WTC11 (cell line): Measurements from ENCODE around the gene CFAP300. TPM values are rescaled to one million over a fixed set of nuclear protein-coding genes. Genes with fewer than 3 reads are reported as not detected.

Experiments used
- ATAC-seq: fragments of 200-7000 bp; cut with Tn5 transposase; 2 replicates; pipeline ENCODE4 v1.10.0; 2021; ENCODE audit warnings: mild to moderate bottlenecking, moderate library complexity
- CTCF ChIA-PET: fragments of 300-600 bp; sonication (Branson Sonifier 250); formaldehyde crosslinking; loops from one replicate; lab custom pipeline; 2021; ENCODE audit warnings: antibody characterized with exemption; lab: Charles Lee
- POLR2A ChIA-PET: fragments of 350-600 bp; sonication (Branson Sonifier 250); formaldehyde crosslinking; loops from one replicate; lab custom pipeline; 2021; ENCODE audit warnings: antibody characterized with exemption; lab: Charles Lee
- DNase-seq: peaks from one replicate; pipeline ENCODE4 v3.0.0; 2021; ENCODE audit warnings: low spot score
- H3K27ac Mint-ChIP-seq: 2 replicates; pipeline ENCODE4 v1.8.0; 2021; ENCODE audit warnings: mixed read lengths
- H3K27me3 Mint-ChIP-seq: 2 replicates; pipeline ENCODE4 v1.8.0; 2021; ENCODE audit warnings: low read depth, mild to moderate bottlenecking, moderate library complexity, mixed read lengths
- H3K36me3 Mint-ChIP-seq: 2 replicates; pipeline ENCODE4 v1.8.0; 2021; ENCODE audit warnings: mixed read lengths
- H3K4me1 Mint-ChIP-seq: 2 replicates; pipeline ENCODE4 v1.8.0; 2022; ENCODE audit warnings: mixed read lengths
- H3K4me3 Mint-ChIP-seq: 2 replicates; pipeline ENCODE4 v1.8.0; 2021; ENCODE audit warnings: mild to moderate bottlenecking, moderate library complexity, mixed read lengths
- H3K9me3 Mint-ChIP-seq: 2 replicates; pipeline ENCODE4 v1.8.0; 2021; ENCODE audit warnings: mixed read lengths
- ARID4B ChIP-seq: sonication (generic); formaldehyde crosslinking; IDR thresholded peaks from 2 replicates; pipeline ENCODE4 v1.8.0; 2023; ENCODE audit warnings: missing genetic modification reagents, mild to moderate bottlenecking, borderline replicate concordance
- ATF1 ChIP-seq: sonication (generic); formaldehyde crosslinking; IDR thresholded peaks from 2 replicates; pipeline ENCODE4 v1.8.1; 2023; ENCODE audit warnings: mild to moderate bottlenecking, moderate library complexity, missing genetic modification reagents
- ATF6 ChIP-seq: sonication (generic); formaldehyde crosslinking; IDR thresholded peaks from 2 replicates; pipeline ENCODE4 v1.8.1; 2023; ENCODE audit warnings: mild to moderate bottlenecking, missing genetic modification reagents
- CREB1 ChIP-seq: sonication (generic); formaldehyde crosslinking; IDR thresholded peaks from 2 replicates; pipeline ENCODE4 v1.8.0; 2023; ENCODE audit warnings: mild to moderate bottlenecking, missing genetic modification reagents
- RELA ChIP-seq: sonication (generic); formaldehyde crosslinking; IDR thresholded peaks from 2 replicates; pipeline ENCODE4 v1.8.1; 2022; ENCODE audit warnings: missing genetic modification reagents, mild to moderate bottlenecking, borderline replicate concordance
- TEAD4 ChIP-seq: sonication (generic); formaldehyde crosslinking; IDR thresholded peaks from 2 replicates; pipeline ENCODE4 v1.8.0; 2022; ENCODE audit warnings: mild to moderate bottlenecking, missing genetic modification reagents
- USF1 ChIP-seq: sonication (generic); formaldehyde crosslinking; IDR thresholded peaks from 2 replicates; pipeline ENCODE4 v1.8.0; 2022; ENCODE audit warnings: mild to moderate bottlenecking, missing genetic modification reagents
- ZNF232 ChIP-seq: sonication (generic); formaldehyde crosslinking; IDR thresholded peaks from 2 replicates; pipeline ENCODE4 v1.8.0; 2022; ENCODE audit warnings: mild to moderate bottlenecking, missing genetic modification reagents
- ZNF281 ChIP-seq: sonication (generic); formaldehyde crosslinking; IDR thresholded peaks from 2 replicates; pipeline ENCODE4 v1.8.0; 2023; ENCODE audit warnings: mild to moderate bottlenecking, missing genetic modification reagents
- ZNF423 ChIP-seq: fragments of 250-450 bp; sonication (Bioruptor Pico); IDR thresholded peaks from 2 replicates; pipeline ENCODE4 v2.1.2; 2022; ENCODE audit warnings: mild to moderate bottlenecking, moderate library complexity
- ZSCAN18 ChIP-seq: fragments of 250-450 bp; sonication (Bioruptor Pico); IDR thresholded peaks from 2 replicates; pipeline ENCODE4 v2.1.2; 2022; ENCODE audit warnings: mild to moderate bottlenecking, moderate library complexity
- total RNA-seq: library from RNA; stranded (reverse); gene quantifications from 3 replicates; pipeline ENCODE4 v1.2.3, GENCODE V29; 2021

The CFAP300 gene
- total RNA-seq, 1 experiment from 2014 or later = 1.1 TPM

GRCh38 chr11:102064316-102064715 lies 17.1 kb downstream of the CFAP300 start (continued):
- no peak for TF ChIP-seq ZNF281
- TF ChIP-seq ZNF232 (CRISPR knock-in tag) = no peak
- TF ChIP-seq USF1 (CRISPR knock-in tag) = no peak

GRCh38 chr11:102070766-102071165 lies 23.5 kb downstream of the CFAP300 start:
- no peak for TF ChIP-seq TEAD4 (CRISPR knock-in tag)
- no peak for TF ChIP-seq ATF6 (CRISPR knock-in tag)
- no peak for TF ChIP-seq RELA (CRISPR knock-in tag)
- no peak for TF ChIP-seq ATF1 (CRISPR knock-in tag)
- no peak for TF ChIP-seq CREB1
- TF ChIP-seq ZNF232 (CRISPR knock-in tag) = no peak
- no peak for TF ChIP-seq ZSCAN18 (CRISPR knock-in tag)
- no peak for TF ChIP-seq ARID4B (CRISPR knock-in tag)
- TF ChIP-seq ZNF423 (CRISPR knock-in tag) = no peak
- TF ChIP-seq, all 79 proteins: peak for 0
- no peaks in the 10 kb centered on the region for H3K4me1 Mint-ChIP-seq
- ChIA-PET POLR2A (no interaction called here), CTCF (no interaction called here)
- no peak overlapping the region for H3K27ac Mint-ChIP-seq
- no peak for ATAC-seq
- DNase-seq = no peak
- no peaks in the 10 kb centered on the region; the same call in 1 of the 2 replicates for H3K27me3 Mint-ChIP-seq
- H3K36me3 Mint-ChIP-seq = peaks cover 23% of the 10 kb centered on the region
- no peak overlapping the region for H3K4me3 Mint-ChIP-seq
- H3K9me3 Mint-ChIP-seq = peaks cover 31% of the 10 kb centered on the region
